NCI-H2196 (cell line): ENCODE data around the gene CD55.

Experiments
- DNase-seq: peaks from one replicate; lab custom pipeline; 2025; ENCODE audit not compliant: unreplicated experiment; lab: John Stamatoyannopoulos, UW

CD55 gene

GRCh38 chr1:207321079-207321789 is at the start of gene CD55:
Gene CD55, plus strand, starts transcription at chr1:207321678. Its CDS starts 88 bp downstream, at chr1:207321766.
- DNase-seq: peak; percentile 90

GRCh38 chr1:207274882-207275281 is 46.6 kb upstream of the CD55 start:
- DNase-seq: no peak

GRCh38 chr1:207276465-207276864 is 45.0 kb upstream of the CD55 start:
- DNase-seq: no peak

- DNase-seq: no peak
These were observed 44.2 kb upstream of the CD55 start for GRCh38 chr1:207277241-207277640.

GRCh38 chr1:207279652-207280051 is 41.8 kb upstream of the CD55 start:
- no peak for DNase-seq

- no peak for DNase-seq
These were observed 40.8 kb upstream of the CD55 start for GRCh38 chr1:207280706-207281105.

GRCh38 chr1:207282058-207282457 is 39.4 kb upstream of the CD55 start:
- no peak for DNase-seq

GRCh38 chr1:207282496-207283380 is 38.7 kb upstream of the CD55 start:
- no peak for DNase-seq

GRCh38 chr1:207283421-207283820 is 38.1 kb upstream of the CD55 start:
- no peak for DNase-seq

- DNase-seq: no peak
These were observed 37.1 kb upstream of the CD55 start for GRCh38 chr1:207284209-207284897.

- DNase-seq: no peak
These were observed 34.6 kb upstream of the CD55 start for GRCh38 chr1:207286786-207287468.

- DNase-seq: no peak
These were observed 33.2 kb upstream of the CD55 start for GRCh38 chr1:207288315-207288714.

GRCh38 chr1:207289756-207290155 is 31.7 kb upstream of the CD55 start:
- no peak for DNase-seq

- DNase-seq: no peak
These were observed 29.8 kb upstream of the CD55 start for GRCh38 chr1:207291723-207292122.

- no peak for DNase-seq
These were observed 23.3 kb upstream of the CD55 start for GRCh38 chr1:207298186-207298585.

- DNase-seq: peak; percentile 66
These were observed 22.7 kb upstream of the CD55 start for GRCh38 chr1:207298636-207299398.

GRCh38 chr1:207300970-207301369 is 20.5 kb upstream of the CD55 start:
- no peak for DNase-seq

- no peak for DNase-seq
These were observed 18.7 kb upstream of the CD55 start for GRCh38 chr1:207302618-207303393.

- peak; percentile 15 for DNase-seq
These were observed 16.6 kb upstream of the CD55 start for GRCh38 chr1:207304710-207305488.
